Endometrium (tissue), 2 donors: ENCODE results near the gene DBNDD1.
"Not testable (repeated sequence)": the region's sequence is repeated elsewhere in the genome, so short reads cannot be mapped to it uniquely, and the experiment has no call there.

ENCODE experiments used
- FAIRE-seq: peaks from 2 replicates; lab custom pipeline; 2012; peaks lifted over from hg19 to GRCh38; lab: Jason Lieb, UNC
- donor health status: control.
- donor health status: control.

Gene DBNDD1

DNA sequence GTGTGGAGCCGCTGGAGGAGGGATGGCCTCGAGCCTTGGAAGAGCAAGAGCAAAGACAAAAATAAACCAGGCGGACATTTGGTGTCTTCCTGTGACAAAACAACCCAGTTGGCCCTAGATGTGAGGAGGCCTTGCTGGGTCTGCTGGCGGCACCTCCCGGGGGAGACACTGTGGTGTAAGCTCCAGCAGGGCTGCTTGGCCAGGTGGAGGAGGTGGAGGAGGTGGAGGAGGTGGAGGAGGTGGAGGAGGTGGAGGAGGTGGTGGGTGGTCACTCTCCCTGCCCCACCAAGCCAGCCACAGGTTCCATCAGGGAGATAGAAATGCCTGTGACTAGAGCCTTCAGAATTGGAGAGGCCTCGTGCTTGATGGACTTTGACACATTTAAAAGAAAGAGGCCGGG lies 32.1 kb downstream of the DBNDD1 start:
- FAIRE-seq: no peak

GRCh38 chr16:89986600-89986999 lies 32.7 kb downstream of the DBNDD1 start:
- no peak for FAIRE-seq

DNA sequence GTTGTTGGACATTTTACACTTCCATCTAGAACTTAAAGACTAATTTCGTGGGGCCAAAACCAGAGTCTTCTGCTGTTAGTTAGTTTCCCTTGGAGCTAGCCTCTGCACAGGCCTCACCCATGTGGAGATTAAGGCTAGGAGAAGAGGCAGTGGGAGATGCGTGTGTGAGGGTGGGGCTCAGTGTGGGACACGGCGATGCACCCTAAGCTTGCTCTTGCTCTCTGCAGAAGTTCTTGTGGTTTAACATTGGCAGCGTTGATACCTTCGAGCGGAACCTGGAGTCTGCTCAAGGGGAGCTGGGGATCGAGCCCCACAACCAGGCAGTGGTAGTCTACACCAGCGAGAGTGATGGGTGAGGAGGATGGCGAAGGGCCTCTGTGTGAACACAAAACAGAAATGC lies 34.0 kb downstream of the DBNDD1 start:
- FAIRE-seq: no peak

DNA sequence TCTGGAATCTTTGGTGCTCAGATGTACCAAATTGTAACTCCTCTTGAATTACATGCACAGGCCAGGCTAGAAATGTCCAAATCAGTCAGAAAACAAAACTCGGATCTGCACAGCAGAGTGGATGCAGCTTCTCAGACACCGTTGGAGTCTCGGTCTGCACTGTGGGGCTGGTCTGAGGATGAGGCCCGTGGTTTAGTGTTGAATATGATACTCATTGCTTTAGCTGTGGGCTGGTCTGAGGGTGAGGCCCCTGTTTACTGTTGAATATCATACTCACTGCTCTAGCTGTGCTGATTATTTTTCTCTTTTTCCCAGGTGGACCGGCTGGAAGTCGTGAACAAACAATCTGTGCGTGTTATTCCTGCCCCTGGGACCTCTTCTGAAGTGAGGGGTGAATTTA lies 35.0 kb downstream of the DBNDD1 start:
- no peak for FAIRE-seq

DNA sequence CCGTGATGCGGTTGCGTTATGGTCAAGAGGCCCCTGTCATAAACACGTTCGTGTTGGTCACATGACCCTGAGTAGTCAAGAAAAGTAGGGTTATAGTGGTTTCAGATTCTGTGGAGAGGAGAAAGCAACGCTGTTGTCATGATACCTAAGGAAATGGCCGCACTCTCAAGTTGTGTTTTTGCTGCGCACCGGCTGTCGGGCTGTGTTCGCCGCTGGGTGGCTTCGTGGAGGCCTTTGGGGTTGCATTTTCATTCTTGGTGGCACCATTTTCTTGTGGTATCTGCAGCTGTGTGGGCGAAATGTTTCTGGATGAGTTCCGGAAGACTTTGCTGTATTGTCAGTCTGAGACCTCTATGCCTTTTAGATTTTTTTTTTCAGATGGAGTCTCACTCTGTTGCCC lies 35.7 kb downstream of the DBNDD1 start:
- no peak for FAIRE-seq

GRCh38 chr16:89982318-89982717 lies 36.9 kb downstream of the DBNDD1 start:
- no peak for FAIRE-seq

DNA sequence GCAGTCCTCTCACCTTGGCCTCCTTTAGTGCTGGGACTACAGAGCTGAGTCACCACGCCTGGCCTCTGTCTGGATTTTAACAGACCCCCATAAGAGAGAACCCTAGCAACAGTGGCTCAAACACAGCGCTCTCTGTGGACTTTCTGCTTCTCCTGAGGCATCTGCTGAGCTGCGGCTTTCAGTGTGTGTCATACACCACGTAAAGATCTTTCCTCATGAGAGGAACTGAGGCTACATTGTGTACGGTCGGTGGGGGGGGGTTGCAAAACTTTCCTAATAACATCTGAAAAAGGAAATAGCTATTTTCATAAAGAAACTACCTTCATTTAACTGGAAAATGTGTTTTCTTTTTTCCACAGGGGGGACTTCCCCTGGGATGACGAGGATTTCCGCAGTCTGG lies 37.8 kb downstream of the DBNDD1 start:
- no peak for FAIRE-seq

DNA sequence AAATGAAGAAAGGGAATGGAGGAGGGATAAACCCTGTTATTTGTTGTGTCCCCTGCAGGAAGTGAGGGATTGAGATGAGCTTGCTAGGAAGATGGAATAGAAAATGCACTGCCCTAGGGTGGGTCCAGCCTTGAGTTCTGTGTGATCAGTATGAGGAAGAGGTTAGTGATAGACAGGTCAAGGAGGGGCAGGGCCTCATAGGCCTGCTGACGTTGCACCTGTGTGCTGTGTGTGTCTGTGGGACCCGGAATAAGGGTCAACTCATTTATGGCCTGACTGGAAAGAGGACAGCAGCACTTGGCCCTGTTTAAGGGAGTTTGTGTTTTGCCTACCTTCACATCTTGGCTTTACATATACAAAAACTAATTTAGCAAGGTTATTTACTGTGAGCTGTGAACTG lies 44.4 kb downstream of the DBNDD1 start:
- no peak for FAIRE-seq

GRCh38 chr16:89973654-89974335 lies 45.5 kb downstream of the DBNDD1 start:
- FAIRE-seq: no peak

DNA sequence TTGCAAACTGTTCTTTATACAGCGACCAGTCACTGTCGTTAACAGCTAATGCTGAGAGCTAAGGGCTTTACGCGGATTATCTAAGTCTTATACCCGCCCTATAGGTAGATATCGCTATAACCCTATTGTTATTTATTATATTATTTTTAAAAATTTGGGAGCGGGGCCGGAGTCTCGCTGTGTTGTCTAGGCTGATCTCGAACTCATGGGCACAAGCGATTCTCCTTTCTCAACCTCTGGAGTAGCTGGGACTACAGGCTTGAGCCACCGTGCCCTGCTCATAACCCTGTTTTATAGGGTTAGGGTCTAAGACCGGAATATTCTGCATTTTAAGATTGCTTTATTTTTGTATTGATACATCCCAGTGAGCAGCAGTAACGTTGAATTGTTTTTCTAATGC lies 46.0 kb downstream of the DBNDD1 start:
- no peak for FAIRE-seq

- no peak for FAIRE-seq
Measured at GRCh38 chr16:89972244-89973234, 46.7 kb downstream of the DBNDD1 start.

DNA sequence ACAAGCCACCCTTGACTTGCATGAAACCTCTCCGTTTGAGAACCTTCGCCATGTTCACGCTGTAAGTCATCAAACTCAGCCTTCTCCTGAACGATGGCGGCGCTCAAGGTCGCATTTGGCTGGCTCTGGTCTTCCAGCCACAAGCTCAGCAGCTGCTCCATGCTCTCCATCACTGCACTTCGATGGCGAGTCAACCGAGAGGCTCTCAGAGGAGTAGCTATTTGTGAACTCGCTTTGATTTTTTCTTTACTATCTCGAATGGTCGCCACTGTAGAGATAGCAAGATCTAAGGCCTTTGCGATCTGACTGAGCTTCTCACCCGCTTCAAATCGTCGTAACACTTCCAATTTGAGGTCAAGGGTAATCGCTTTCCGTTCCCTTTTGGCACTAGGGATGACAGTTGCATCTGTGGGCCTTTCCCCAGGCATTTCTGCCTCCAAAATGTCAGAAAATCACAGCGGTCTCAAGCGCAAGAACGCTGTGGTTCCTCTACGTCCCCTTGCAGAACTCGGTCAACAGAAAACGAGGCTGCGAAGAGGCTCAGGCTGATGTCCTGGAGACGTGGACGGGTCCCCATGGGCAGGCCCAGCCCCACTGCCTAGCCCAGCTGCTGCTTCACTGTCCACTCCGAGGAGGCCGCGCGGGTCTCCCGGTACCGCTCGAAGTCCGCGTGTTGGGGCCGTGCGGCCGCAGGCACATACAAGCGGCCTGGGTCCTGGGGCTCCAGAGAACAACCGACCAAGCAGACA lies 47.6 kb downstream of the DBNDD1 start:
- FAIRE-seq: no peak

DNA sequence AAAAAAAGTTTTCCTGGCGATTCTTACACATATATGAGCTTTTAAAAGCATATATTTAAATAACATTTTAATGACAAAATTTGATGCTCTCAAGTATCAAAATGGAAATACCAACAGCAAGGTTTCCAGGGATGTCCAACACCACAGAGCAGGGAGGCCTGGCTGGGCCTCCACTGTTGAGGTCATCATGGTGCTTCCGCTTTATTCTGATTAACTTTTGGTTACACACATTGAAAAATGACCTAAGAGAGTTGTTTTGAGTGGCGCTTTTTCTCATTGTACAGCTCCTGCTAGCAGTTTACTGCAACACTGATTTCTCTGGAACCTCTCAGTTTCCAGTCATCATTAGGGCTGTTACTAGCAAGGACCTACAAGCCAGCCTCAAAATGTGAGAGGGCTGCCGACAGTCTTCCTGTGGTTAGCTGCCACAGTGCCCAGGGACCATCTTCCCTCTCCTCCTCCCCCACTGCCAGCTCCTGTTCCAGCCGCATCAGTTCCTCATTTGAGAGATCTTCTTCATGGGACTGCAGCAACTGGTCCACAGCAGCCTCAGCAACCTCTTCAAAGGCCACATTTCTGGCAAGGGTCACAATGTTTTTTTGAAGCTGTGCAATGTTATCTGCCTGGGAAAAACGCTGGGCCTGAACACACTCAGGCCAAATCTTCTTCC lies 49.4 kb downstream of the DBNDD1 start:
- no peak for FAIRE-seq

DNA sequence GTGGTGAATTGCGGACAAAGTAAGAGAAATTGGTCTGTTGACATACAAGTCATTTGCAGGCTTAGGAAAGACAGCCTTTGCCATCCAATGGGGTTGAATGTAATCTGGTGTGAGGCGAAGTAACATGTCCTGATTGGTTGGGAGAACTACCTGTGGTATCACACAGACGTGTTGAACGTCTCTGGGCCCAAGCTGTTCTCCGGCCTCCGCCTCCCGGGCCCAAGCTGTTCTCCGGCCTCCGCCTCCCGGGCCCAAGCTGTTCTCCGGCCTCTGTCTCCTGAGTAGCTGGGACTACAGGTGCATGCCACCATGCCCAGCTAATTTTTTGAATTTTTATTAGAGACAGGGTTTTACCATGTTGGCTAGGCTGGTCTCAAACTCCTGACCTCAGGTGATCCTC lies 51.2 kb downstream of the DBNDD1 start:
- FAIRE-seq: not testable (repeated sequence)

- FAIRE-seq: not testable (repeated sequence)
Measured at GRCh38 chr16:89967436-89967835, 51.8 kb downstream of the DBNDD1 start.

GRCh38 chr16:89966756-89967155 lies 52.5 kb downstream of the DBNDD1 start:
- FAIRE-seq: no peak

DNA sequence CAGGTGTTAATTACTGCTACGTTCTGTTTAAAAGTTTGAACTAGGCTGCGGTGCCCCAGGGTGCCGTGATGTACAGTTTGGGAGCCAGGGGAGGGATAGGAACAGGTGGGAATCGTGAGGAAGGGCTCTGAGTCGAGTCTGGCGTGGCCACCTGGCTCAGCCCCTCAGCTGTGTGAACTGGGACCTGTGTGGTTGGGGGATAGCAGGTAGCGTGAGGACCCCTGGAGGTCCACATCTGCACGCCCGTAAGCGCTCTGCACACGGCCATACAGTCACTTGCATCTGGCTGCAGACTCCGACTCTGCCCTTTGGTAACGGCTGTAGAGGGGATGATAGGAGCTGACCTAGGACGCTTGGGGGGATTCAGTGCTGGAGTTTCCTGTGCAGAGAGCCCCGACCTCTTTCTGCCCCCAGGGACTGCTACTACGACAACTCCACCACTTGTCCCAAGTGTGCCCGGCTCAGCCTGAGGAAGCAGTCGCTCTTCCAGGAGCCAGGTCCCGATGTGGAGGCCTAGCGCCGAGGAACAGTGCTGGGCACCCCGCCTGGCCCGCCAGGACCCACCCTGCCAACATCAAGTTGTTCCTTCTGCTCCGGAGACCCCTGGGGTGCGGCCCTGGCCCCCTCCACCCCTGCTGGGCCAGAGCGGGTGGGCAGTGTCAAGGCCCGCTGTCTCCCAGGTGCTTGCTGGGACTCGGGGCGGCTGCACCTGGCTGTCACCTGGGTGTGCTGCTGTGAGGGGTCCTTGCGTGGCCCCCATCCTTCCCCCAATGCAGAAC lies 53.6 kb downstream of the DBNDD1 start:
- no peak for FAIRE-seq

- FAIRE-seq: no peak
Measured at GRCh38 chr16:89964201-89964600, 55.1 kb downstream of the DBNDD1 start.

- FAIRE-seq: no peak
Measured at GRCh38 chr16:89962754-89963498, 56.3 kb downstream of the DBNDD1 start.

GRCh38 chr16:89961920-89962319 lies 57.3 kb downstream of the DBNDD1 start:
- FAIRE-seq: no peak

GRCh38 chr16:89960966-89961365 lies 58.3 kb downstream of the DBNDD1 start:
- FAIRE-seq: no peak
